OCI-LY1 (cell line): ENCODE results near the gene CCDC142.

ENCODE experiments used
- CTCF ChIP-seq: fragments of 200-600 bp; sonication (generic), shearing (Covaris generic); IDR thresholded peaks from 2 replicates; pipeline ENCODE4 v1.5.1; 2017; ENCODE audit warnings: mild to moderate bottlenecking, antibody characterized with exemption, low read length, moderate library complexity, mixed read lengths
- EZH2 ChIP-seq: fragments of 200-600 bp; sonication (generic), shearing (Covaris generic); IDR thresholded peaks from 2 replicates; pipeline ENCODE4 v1.8.0; 2017; ENCODE audit warnings: borderline replicate concordance, mixed run types, mild to moderate bottlenecking, antibody characterized with exemption, low read length, moderate library complexity, mixed read lengths

GRCh38 chr2:74439803-74440377 is 42.9 kb downstream of the CCDC142 start:
- TF ChIP-seq CTCF = no peak
- TF ChIP-seq EZH2 = no peak
